NCI-H748 (cell line): ENCODE data around the gene MYO1D.

ENCODE experiments used
- DNase-seq: peaks from one replicate; lab custom pipeline; 2025; ENCODE audit not compliant: unreplicated experiment; lab: John Stamatoyannopoulos, UW

Gene MYO1D

DNA sequence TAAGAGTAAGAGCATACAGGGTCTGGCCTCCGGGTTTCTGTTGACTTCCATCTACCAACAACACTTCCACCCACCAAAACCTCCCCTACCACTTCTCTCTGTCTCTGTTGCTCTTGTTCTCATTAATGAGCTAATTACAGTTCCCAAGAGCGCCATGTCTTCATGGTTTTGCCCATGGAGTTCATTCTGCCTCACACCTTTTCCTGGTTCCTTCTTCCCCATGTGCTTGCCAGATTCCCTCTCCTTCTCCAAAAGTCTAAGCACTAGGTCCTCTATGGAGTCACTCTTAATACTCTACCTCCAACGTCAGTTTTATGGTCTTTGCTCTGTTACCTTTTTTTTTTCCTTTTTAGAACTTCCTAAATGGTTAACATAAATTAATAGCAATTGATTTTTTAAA lies 92.8 kb downstream of the MYO1D start:
- no peak for DNase-seq

DNA sequence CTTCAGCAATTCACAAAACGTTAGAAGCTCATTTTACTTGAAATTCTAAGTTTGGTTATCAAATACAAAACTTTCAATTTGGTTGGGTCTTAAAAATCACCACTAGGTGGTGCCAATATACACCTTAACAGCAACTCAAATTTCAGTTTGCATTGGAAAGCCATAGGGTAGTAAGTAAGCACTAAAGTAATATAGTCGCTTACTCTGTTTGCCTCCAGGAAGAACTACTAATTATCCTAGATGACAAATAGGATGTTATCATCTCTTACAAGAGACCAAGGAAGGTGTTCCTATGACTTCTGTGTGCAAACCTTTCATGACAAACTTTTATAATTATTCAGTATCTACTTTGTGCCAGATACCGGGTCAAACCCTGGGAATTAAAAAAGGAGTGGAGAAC lies 93.3 kb downstream of the MYO1D start:
- DNase-seq = peak; percentile 78

DNA sequence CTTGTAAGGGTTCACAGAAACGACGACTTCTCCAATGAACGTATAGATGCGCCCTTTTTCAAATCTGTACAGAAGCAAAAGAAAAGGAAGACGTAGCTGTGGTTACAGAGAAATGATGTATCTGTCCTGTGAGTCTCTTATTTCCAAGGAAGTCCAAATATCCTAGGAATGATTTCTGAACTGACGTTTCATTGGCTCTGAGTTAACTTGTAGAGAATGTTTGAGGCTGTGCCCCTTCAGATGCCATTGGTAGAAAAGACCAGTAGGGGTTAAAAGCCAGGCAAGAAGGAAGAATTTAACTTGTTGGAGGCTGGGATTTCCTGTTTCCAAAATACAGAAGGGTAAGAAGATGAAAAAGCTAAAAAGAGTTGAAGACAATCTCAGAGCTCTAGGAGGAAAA lies 96.2 kb downstream of the MYO1D start:
- no peak for DNase-seq

DNA sequence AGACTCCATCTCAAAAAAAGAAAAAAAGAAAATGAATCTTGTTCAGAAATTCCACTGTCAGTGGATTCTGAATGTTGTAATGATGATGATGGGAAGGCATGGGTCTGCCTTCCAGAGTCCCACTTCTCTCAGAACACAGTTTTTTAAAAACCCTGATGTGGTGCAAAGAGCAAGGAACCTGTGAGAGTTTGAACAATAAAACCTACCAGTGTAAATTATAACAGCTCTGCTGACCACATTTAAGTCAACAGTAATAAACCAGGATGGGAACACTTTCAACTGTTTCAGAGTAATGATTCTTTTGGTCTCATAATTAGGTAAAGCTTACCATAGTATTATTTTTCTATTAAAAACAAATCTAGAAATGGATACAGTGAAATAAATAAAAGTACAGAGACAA lies 99.0 kb downstream of the MYO1D start:
- DNase-seq = no peak

DNA sequence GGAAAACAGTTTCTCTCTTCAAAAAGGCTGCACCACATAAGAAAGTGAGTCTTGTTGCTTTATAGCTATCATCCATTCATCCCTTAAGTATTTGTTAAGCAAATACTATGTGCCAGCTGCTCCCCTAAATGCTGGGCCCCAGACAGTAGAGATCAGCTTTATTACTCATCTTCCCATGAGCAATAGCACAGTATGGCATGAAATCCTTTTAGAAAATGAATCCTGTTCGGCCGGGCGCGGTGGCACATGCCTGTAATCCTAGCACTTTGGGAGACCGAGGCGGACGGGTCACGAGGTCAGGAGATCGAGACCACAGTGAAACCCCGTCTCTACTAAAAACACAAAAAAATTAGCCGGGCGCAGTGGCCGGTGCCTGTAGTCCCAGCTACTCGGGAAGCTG lies 99.5 kb downstream of the MYO1D start:
- DNase-seq = no peak

DNA sequence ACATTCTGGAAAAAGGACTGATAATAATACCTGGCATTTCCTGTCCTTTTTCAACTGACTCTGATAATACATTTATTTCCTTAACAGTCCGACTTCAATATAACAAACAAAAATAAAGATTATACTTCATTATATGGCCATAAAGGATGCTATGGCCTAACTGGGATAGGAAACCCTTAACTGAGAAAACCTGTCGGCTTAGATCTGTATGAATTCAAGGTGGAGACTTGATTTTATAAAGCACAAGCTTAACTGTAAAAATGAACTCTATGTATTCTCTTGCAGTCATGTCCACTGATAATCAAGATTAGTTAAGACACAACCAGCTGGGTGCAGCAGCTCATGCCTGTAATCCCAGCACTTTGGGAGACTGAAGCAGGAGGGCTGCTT lies 102.2 kb downstream of the MYO1D start:
- no peak for DNase-seq

- DNase-seq = no peak
Measured at GRCh38 chr17:32773856-32774694, 102.8 kb downstream of the MYO1D start.

DNA sequence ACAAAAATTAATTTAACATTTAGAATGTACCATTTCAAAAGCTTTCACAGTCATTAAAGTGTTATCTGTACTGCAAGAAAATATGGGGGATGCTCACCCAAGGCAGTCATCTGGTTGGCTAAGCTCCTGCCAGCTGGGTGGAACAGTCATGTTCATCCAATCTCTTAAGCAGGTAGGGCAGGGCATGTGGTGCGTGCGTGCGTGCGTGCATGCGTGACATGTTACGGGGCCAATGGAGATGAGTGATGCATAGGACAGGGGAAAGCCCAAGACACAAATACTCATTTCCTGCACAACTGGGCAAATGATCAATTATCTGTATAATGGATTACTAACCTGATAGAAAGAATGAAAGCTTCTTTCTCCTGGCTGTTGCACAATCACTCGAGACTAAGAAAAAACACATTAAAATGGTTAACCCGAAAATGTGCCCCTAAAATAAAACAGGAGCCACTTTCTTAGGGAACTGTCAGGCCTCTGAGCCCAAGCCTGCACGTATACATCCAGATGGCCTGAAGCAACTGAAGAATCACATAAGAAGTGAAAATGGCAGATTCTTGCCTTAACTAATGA lies 104.4 kb downstream of the MYO1D start:
- DNase-seq = no peak

GRCh38 chr17:32771396-32771795 lies 105.5 kb downstream of the MYO1D start:
- DNase-seq = no peak

- DNase-seq = peak; percentile 40
Measured at GRCh38 chr17:32769846-32770245, 107.1 kb downstream of the MYO1D start.

DNA sequence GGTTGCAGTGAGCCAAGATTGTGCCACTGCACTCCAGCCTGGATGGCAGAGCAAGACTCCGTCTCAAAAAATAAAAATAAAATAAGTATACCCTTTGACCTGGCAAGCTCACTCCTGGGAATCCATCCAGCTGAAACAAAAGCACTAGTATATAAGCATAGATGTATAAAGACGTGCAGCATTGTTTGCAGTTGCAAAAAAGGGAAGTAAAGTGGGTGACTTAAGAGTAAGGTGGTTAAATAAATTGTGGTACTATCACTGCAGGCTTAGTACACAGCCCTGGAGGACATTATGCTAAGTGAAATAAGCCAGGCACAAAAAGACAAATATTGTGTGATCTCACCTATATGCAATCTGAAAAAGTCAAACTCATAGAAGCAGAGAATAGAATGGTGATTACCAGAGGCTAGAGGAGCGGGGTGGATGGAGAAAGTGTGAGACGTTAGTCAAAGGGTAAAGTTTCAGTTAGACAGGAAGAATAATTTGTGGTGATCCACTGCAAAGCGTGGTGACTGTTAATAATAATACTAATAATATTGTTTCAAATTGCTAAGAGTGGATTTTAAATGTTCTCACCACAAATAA lies 113.0 kb downstream of the MYO1D start:
- no peak for DNase-seq

GRCh38 chr17:32759476-32759875 lies 117.4 kb downstream of the MYO1D start:
- no peak for DNase-seq

- DNase-seq = no peak
Measured at GRCh38 chr17:32757963-32758362, 119.0 kb downstream of the MYO1D start.

- no peak for DNase-seq
Measured at GRCh38 chr17:32756696-32757095, 120.2 kb downstream of the MYO1D start.

DNA sequence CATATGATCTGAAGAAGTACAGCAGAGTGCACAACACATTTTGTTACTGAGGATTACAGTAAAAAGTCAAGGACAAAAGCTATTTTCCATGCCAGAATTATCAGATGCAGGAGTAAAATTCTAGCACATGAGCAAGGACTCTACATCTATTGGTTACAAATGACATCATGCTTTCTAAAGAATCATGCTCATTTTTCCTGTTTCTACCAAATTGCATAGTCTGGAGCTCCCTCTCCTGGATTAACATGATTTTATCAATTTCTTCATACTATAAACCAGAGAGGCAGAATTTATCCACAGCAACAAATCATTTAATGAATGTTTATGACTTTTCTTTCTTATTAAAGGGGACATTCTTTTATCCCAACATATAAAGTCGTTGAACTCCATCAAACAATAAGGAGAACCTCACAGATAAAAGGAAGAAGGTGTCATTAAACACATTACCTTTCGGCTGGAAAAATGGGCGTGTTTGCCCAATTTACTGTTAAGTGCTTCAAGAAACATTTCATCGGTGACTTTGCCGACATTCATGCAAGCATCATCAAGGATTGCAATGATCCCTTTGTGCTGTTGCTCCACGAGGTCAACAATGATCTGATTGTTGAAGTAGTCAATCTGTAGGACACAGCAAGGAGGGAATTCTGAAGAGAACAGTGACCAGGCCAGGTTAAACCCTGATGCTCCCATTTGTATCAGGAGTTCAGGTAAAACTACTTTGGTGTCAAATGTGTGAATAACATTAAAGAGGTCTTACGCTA lies 121.7 kb downstream of the MYO1D start:
- DNase-seq = peak; percentile 81

DNA sequence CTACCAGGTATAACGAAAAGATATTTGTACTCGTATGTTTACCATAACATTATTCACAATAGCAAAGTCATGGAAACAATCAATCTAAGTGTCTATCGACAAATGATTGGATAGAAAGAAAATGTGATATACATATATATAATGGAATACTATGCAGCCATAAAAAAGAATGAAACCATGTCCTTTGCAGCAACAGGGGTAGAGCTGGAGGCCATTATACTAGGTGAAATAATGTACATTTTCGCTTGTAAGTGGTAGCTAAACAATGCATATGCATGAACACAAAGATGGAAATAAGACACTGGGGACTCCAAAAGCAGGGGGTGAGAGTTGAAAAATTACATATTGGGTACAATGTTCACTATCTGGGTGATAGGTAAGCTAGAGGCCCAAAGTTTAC lies 124.0 kb downstream of the MYO1D start:
- no peak for DNase-seq

- no peak for DNase-seq
Measured at GRCh38 chr17:32747856-32748255, 129.1 kb downstream of the MYO1D start.

DNA sequence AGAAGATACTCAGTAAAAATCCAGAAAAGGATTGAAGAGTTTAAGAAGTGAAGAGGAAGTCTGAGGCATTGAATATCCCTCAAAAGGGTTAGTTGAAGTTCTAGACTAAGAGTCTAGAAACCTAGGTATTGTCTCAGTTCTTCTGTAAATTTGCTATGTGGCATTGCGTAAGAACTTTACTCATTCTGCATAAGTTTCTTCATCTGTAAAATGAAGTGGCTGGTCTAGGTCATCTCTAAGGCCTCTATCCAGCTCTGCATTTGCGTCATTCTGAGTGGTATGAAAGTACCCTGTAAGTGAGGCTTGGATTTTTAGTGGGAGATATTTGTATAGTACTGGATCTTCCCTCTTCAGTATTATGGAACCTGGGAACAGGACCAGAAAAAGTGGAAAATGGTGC lies 130.2 kb downstream of the MYO1D start:
- DNase-seq = no peak

- no peak for DNase-seq
Measured at GRCh38 chr17:32746280-32746679, 130.6 kb downstream of the MYO1D start.

GRCh38 chr17:32742681-32743538 lies 134.0 kb downstream of the MYO1D start:
- DNase-seq = no peak

DNA sequence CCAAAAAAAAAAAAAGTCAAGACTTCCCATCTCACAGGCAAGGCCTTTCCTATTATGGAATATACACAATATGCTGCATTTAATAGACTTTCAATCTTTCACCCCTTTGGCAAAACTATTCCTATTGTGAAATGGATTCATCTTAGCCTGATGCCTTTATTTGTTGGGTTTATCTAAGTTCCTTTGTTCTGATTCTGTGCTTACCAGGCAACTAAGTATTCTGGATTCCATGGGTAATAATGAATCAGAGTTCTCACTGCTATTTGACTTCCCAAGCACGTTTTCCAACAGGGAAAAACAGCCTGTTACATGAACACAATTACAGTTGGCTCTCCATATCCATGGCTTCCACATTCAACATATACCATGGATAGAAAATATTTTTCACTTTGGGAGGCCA lies 135.5 kb downstream of the MYO1D start:
- DNase-seq = no peak
